ENCODE measurements around the gene DNAH17. TPM values are rescaled to one million over a fixed set of nuclear protein-coding genes. Genes with fewer than 3 reads are reported as not detected.

DNAH17 gene
- total RNA-seq, 2 experiments from 2014 or later: 0.03 to 0.44 TPM

DNA sequence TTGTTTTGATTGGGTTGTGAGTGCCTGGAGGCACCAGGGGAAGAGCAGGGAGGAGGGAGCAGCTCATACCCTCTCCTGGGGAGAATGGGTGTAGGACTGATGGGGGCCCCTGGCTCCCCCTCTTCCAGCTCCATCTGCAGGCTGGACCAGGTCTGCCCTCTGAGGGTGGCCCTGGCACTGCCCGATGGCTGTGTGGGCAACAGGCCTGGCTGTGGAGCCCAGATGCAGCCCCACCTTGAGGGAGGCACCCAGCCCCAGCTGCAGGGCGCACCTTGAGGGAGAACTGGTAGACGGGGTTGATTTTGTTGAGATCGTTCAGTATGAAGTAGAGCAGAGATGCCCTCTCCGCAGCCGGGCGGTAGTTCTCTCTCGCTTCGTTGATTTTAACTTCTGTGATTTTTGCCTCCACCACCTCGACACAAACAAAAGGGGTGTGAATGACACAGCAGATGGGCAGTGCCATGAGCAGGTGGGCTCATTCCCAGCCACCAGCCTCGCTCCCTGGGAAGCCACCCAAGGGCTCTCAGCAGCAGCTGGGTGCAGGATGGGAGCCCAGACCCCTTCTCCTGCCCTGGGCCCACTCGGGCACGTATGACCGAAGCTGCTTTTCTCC, 127.1 kb downstream of the DNAH17 start:
- no peaks in the 10 kb centered on the region for H3K36me3 Mint-ChIP-seq
- peaks cover 3% of the 10 kb centered on the region for H3K27me3 Mint-ChIP-seq
- peaks cover 2% of the 10 kb centered on the region for H3K4me1 Mint-ChIP-seq
- no peak overlapping the region for H3K27ac Mint-ChIP-seq
- no peaks in the 10 kb centered on the region for H3K9me3 Mint-ChIP-seq
- no peak overlapping the region for H3K4me3 Mint-ChIP-seq
- POLR2A ChIA-PET: no interaction called here
- no peak for DNase-seq
- ATAC-seq (ENCODE audit: low read depth): no peak

DNA sequence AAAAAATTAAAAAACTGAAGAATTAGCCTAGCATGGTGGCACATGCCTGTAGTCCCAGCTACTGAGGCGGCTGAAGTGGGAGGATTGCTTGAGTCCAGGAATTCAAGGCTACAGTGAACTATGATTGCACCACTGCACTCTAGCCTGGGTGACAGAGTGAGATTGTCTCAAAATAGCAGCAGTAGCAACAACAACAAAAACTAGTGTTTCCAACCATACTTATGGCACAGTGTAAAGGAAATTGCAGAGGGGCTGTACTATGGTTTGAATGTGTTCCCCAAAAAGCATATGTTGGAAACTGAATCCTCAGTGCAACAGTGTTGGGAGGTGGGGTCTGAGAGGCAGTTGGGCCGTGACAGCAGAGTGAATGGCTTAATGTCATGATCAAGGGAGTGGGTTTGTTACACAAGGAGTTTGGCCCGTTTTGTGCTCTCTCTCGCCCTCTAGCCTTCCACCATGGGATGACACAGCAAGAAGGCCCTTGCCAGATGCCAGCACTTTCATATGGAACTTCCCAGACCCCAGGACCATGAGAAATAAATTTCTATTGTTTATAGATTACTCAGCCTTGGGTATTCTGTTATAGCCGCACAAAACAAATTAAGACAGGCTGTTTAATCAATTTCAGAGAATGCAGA, 128.7 kb downstream of the DNAH17 start:
- H3K36me3 Mint-ChIP-seq: no peaks in the 10 kb centered on the region
- H3K27me3 Mint-ChIP-seq: peaks cover 3% of the 10 kb centered on the region
- no peak overlapping the region for H3K27ac Mint-ChIP-seq
- H3K4me3 Mint-ChIP-seq: no peak overlapping the region
- DNase-seq (no peak), ATAC-seq (ENCODE audit: low read depth) (no peak)
- peaks cover 2% of the 10 kb centered on the region for H3K4me1 Mint-ChIP-seq
- POLR2A ChIA-PET: no interaction called here
- no peaks in the 10 kb centered on the region for H3K9me3 Mint-ChIP-seq

DNA sequence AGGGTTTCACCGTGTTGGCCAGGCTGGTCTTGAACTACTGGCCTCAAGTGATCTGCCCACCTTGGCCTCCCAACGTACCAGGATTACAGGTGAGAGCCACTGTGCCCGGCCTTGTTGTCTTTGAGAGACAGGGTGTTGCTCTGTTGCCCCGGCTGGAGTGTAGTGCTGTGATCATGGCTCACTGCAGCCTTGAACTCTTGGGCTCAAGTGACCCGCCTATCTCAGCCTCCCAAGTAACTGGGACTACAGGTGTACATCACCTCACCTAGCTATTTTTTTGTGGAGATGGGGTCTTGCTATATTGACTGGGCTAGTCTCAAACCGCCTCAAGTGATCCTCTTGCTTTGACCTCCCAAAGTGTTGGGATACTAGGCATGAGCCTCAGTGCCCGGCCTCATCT, 130.4 kb downstream of the DNAH17 start:
- POLR2A ChIA-PET: no interaction called here
- H3K27ac Mint-ChIP-seq: no peak overlapping the region
- H3K4me1 Mint-ChIP-seq: peaks cover 2% of the 10 kb centered on the region
- no peaks in the 10 kb centered on the region for H3K36me3 Mint-ChIP-seq
- no peak overlapping the region for H3K4me3 Mint-ChIP-seq
- ATAC-seq (ENCODE audit: low read depth): no peak
- DNase-seq: no peak
- H3K9me3 Mint-ChIP-seq: no peaks in the 10 kb centered on the region
- peaks cover 3% of the 10 kb centered on the region for H3K27me3 Mint-ChIP-seq

DNA sequence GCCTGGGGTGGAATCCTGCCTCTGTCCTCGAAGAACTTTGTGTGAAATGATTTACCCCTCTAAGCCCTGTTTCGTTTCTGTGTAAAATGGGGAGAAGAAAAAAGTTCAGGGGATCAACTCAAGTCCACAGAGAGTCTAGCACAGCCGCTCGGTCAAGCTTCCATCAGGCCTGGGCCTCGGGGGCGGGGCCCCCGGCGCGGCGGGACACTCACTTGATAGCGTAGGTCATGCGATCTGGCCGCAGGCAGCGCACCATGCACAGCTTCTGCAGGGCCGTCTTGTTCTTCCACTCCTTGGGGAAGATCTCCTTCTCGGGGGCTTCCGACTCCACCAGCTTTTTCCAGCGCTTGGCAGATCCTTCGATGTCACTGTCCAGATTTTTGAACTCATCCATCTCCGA, 132.8 kb downstream of the DNAH17 start:
- H3K4me3 Mint-ChIP-seq: no peak overlapping the region
- POLR2A ChIA-PET: no interaction called here
- ATAC-seq (ENCODE audit: low read depth): no peak
- no peak for DNase-seq
- peaks cover 2% of the 10 kb centered on the region for H3K27me3 Mint-ChIP-seq
- H3K36me3 Mint-ChIP-seq: no peaks in the 10 kb centered on the region
- H3K27ac Mint-ChIP-seq: no peak overlapping the region
- no peaks in the 10 kb centered on the region for H3K9me3 Mint-ChIP-seq
- no peaks in the 10 kb centered on the region for H3K4me1 Mint-ChIP-seq

DNA sequence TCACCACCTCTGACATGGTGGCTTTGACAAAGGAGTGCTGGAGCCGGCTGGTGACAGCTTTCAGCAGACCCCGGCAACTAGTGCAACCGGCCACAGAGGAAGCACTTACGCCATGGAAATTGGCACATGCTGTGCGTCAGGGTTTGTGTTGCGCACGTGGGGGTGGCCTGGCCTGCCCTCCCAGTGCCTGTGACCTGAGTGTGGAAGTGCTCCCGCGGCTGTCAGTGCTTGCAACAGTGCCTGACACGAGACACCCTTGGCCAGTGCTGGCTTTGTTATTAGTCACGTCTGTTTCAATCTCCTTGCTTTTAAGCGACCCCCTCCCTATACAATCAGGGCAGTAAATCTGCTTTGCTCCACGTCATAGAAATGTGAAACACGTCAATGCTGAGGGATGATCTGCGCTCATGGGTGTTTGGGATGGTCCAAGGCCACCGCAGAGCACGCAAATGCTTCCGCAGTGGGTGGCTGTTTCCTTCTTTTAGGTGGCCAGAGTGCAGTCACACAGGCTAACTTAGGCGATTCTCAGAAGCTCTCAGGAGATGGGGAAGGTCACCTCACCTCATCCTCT, 134.5 kb downstream of the DNAH17 start:
- Mint-ChIP-seq H3K4me1 (no peaks in the 10 kb centered on the region), H3K27me3 (peaks cover 2% of the 10 kb centered on the region), H3K9me3 (peaks cover 2% of the 10 kb centered on the region), H3K27ac (no peak overlapping the region), H3K4me3 (no peak overlapping the region), H3K36me3 (peaks cover 2% of the 10 kb centered on the region)
- POLR2A ChIA-PET: no interaction called here
- DNase-seq: no peak
- ATAC-seq (ENCODE audit: low read depth): no peak

DNA sequence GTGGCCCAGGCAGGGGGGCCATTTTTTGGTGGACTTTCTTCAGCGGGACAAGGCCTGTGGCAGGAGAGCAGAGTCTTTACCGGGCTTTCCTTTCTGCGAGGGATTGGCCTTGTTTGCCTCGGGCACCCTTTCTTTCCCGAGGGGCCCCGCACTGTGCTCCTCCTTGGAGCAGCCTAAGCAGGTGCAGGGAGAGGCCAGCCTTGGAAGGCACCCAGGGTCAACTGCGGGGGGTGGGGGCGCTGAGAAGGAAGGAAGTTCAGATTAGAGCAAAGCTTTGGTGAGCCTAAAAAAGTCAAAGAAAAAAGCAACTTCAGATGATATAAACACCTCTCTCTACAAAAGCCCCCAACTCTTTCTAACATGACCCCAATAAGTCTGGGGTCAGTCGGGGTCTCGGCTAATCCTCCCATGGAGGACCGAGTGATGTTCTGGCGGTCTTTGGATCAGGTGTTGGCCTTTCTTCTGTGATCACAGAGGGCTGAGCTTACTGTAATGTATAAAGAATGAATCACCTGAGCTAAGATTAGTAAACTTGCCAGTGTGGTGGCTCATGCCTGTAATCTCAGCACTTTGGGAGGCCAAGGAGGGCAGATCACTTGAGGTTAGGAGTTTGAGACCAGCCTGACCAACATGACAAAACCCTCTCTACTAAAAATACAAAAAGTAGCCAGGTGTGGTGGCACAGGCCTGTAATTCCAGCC, 135.8 kb downstream of the DNAH17 start:
- H3K36me3 Mint-ChIP-seq: peaks cover 2% of the 10 kb centered on the region
- ATAC-seq (ENCODE audit: low read depth): no peak
- no peak for DNase-seq
- POLR2A ChIA-PET: no interaction called here
- H3K27me3 Mint-ChIP-seq: peaks cover 2% of the 10 kb centered on the region
- H3K4me3 Mint-ChIP-seq: no peak overlapping the region
- H3K9me3 Mint-ChIP-seq: peaks cover 2% of the 10 kb centered on the region
- H3K27ac Mint-ChIP-seq: no peak overlapping the region
- no peaks in the 10 kb centered on the region for H3K4me1 Mint-ChIP-seq

DNA sequence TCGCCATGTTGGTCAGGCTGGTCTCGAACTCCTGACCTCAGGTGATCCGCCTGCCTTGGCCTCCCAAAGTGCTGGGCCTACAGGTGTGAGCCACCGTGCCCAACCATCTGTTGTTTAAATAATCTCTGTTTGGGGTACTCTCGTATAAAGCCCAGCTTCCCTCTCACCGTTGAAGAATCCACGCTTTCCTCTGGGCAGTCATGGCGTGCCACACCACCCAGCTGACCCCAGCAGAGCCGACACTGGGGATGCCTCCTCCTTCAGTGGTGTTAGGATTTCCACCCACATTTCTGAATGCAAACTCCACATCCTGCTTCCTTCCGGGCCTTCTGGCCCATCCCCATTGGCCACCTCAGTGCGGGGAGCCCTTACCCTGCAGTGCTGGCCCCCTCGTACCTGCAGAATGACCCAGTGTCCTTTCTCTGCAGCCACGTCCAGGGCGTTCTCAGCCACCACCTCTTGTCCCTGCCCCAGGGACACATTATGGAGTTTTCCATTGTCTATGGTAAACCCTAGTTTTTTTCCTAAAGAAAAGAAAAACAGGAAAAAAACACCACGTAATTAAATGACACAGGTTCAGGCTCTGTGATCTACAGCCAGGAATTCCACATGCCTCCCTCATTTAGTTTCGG, 138.4 kb downstream of the DNAH17 start:
- H3K27ac Mint-ChIP-seq: no peak overlapping the region
- no peak overlapping the region for H3K4me3 Mint-ChIP-seq
- POLR2A ChIA-PET: no interaction called here
- ATAC-seq (ENCODE audit: low read depth): no peak
- H3K4me1 Mint-ChIP-seq: no peaks in the 10 kb centered on the region
- no peak for DNase-seq
- peaks cover 2% of the 10 kb centered on the region for H3K36me3 Mint-ChIP-seq
- peaks cover 5% of the 10 kb centered on the region for H3K27me3 Mint-ChIP-seq
- H3K9me3 Mint-ChIP-seq: peaks cover 2% of the 10 kb centered on the region

DNA sequence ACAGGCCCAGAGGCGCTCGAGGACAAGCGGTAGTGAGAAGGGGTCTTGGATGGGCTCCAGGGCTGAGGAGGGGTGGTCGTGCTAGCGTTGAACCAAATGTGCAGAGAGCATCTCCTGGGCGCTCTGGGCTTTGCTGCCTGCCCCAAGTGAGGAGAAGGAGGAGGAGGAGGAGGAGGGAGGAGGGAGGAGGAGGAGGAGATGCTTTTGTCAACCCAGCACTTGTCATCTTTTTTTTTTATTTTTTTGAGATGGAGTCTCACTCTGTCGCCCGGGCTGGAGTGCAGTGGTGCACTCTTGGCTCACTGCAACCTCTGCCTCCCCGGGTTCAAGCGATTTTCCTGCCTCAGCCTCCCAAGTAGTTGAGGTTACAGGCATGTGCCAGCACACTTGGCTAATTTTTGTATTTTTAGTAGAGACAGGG, 138.9 kb downstream of the DNAH17 start:
- peaks cover 5% of the 10 kb centered on the region for H3K27me3 Mint-ChIP-seq
- H3K36me3 Mint-ChIP-seq: peaks cover 2% of the 10 kb centered on the region
- H3K27ac Mint-ChIP-seq: no peak overlapping the region
- no peak for ATAC-seq (ENCODE audit: low read depth)
- H3K9me3 Mint-ChIP-seq: peaks cover 2% of the 10 kb centered on the region
- H3K4me1 Mint-ChIP-seq: no peaks in the 10 kb centered on the region
- POLR2A ChIA-PET: no interaction called here
- no peak for DNase-seq
- no peak overlapping the region for H3K4me3 Mint-ChIP-seq

DNA sequence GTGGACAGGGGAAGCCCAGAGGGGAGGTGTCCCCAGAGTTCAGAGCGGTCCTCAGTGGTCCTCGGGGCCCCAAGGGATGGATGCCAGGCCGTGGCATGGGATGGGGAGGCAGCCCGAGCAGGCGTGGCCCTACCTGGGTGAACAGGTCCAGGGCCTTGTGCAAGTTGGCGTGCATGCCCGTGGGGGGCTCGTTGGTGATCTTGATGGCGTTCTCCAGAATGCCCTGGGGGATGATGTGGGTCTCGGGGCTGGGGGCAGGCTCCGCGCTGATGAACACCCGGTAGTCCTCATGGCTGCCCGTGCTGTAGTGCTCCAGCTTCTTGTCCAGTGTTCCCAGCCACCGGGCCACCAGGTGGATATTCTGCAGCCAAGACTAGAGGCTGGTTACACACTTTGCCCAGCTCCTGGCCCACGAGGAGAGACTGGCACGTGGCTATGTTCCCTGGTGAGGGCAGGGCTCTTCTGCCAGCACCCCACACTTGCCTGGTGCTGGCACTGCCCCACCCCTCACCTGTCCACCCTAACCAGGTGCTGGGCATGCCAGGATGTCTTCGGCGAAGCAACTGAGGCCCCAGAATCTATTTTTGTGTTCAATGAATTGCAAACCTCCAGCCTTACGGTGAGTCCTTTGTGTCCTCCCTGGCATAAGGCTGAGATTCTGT, 139.6 kb downstream of the DNAH17 start:
- DNase-seq: no peak
- Mint-ChIP-seq H3K27me3 (peaks cover 5% of the 10 kb centered on the region), H3K4me1 (no peaks in the 10 kb centered on the region), H3K4me3 (no peak overlapping the region), H3K27ac (no peak overlapping the region), H3K9me3 (peaks cover 2% of the 10 kb centered on the region), H3K36me3 (peaks cover 2% of the 10 kb centered on the region)
- no peak for ATAC-seq (ENCODE audit: low read depth)
- POLR2A ChIA-PET: no interaction called here

DNA sequence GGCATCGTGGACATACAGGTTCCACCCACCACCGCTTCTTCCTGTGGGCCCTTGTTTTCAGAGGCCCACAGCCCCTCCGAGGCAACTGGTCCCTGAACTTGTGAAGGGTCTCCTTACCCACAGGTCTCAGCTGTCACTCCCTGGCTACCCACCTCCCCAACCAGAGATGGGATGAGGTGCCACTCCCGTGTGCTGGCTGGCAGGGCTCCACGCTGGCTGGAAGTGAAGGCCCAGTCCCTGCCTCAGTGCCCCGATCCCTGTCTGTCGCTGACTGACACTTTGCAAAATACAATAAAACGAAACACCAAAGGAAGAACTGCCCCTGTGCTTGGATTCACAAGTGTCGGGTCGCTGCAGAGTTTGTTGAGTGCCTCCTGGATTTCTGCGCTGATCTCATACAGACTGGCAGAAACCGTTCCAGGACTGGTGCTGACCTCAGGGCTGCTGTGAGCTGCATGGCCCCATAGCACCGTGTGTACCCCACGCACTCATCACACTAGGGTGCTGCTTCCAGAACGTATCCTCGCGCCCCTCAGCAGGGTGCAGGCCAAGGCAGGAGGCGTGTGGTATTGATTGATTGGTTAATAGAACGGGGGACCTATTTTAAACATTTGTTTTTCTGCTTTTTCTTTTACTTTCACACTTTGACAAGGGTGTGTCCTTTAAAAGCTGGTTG, 141.7 kb downstream of the DNAH17 start:
- DNase-seq: no peak
- Mint-ChIP-seq H3K27me3 (peaks cover 3% of the 10 kb centered on the region), H3K9me3 (peaks cover 2% of the 10 kb centered on the region), H3K27ac (no peak overlapping the region), H3K36me3 (peaks cover 2% of the 10 kb centered on the region), H3K4me3 (no peak overlapping the region), H3K4me1 (no peaks in the 10 kb centered on the region)
- ATAC-seq (ENCODE audit: low read depth): no peak
- POLR2A ChIA-PET: no interaction called here

DNA sequence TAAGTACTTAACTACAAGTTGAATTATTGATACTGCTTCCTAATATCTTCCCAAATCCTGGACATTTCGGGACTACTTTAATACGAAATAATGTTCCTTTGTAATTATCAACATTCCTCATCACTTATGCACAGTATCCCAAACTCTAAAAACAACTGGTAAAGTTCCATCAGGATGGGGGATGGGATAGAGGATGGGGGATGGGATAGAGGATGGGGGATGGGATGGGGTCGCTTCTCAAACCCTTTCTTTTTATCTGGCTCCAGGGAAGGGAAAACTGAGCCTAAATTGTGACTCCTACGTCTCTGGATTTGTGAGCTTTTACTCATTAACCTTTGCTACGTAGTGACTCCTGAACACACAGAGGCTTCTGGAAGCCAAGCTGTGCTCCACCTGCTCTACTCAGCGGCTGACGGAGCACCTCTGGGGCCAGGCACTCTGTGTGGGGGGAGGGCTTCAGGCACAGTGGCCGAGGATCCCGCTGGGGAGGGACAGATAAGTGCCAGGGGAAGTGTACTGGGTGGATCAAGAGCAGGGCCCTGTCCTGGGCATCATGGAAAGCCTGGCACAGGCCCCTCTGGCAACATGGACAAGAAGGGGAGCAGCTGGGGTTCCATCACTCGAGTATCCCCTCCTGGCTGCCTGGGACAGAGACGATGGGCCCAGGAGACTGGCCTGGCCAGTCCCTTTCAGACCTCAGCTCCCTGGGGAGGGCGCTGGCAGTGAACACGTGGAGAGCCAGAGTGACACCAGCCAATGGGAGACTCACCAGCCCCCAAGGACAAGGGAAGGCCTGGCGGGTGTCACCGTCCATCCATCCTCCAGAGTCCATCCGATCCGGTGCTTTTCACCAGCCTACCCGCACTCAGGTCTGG, 142.5 kb downstream of the DNAH17 start:
- no peaks in the 10 kb centered on the region for H3K4me1 Mint-ChIP-seq
- H3K9me3 Mint-ChIP-seq: peaks cover 2% of the 10 kb centered on the region
- no peak overlapping the region for H3K4me3 Mint-ChIP-seq
- DNase-seq (no peak), ATAC-seq (ENCODE audit: low read depth) (no peak)
- H3K27me3 Mint-ChIP-seq: peaks cover 3% of the 10 kb centered on the region
- peaks cover 2% of the 10 kb centered on the region for H3K36me3 Mint-ChIP-seq
- no peak overlapping the region for H3K27ac Mint-ChIP-seq
- POLR2A ChIA-PET: no interaction called here

DNA sequence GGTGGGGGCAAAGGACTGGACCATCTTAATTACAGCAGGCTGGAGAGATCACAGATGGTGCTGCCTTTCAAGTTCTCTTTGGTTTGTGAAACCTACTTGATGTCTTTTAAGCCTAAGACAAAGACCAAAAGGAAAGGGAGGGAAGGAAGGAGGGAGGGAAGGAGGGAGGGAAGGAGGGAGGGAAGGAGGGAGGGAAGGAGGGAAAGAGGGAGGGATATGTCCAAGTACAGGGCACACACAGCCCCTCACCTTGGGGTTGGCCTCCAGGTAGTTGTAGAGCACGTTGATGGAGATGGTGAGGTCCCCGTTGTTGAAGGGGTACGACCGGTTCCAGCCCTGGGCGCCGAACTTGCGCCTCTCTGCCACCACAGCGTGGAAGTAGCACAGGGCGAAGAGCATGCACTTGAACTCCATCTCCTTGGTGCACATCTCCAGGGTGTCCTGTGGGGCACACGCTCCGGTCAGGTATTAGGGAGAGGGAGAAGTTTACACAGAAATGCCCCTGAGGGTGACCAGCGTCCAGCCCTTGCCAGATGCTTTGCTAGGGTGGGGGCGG, 143.3 kb downstream of the DNAH17 start:
- H3K27me3 Mint-ChIP-seq: peaks cover 3% of the 10 kb centered on the region
- H3K36me3 Mint-ChIP-seq: peaks cover 2% of the 10 kb centered on the region
- ATAC-seq (ENCODE audit: low read depth): no peak
- peaks cover 2% of the 10 kb centered on the region for H3K9me3 Mint-ChIP-seq
- H3K4me1 Mint-ChIP-seq: no peaks in the 10 kb centered on the region
- H3K27ac Mint-ChIP-seq: peak overlapping the region; percentile 32
- no peak overlapping the region for H3K4me3 Mint-ChIP-seq
- POLR2A ChIA-PET: no interaction called here
- DNase-seq: no peak
